ENCODE data around the gene PRKAR2B.
A peak's percentile ranks its signal among the peaks of the same experiment; 100 is the strongest.

The PRKAR2B gene

DNA sequence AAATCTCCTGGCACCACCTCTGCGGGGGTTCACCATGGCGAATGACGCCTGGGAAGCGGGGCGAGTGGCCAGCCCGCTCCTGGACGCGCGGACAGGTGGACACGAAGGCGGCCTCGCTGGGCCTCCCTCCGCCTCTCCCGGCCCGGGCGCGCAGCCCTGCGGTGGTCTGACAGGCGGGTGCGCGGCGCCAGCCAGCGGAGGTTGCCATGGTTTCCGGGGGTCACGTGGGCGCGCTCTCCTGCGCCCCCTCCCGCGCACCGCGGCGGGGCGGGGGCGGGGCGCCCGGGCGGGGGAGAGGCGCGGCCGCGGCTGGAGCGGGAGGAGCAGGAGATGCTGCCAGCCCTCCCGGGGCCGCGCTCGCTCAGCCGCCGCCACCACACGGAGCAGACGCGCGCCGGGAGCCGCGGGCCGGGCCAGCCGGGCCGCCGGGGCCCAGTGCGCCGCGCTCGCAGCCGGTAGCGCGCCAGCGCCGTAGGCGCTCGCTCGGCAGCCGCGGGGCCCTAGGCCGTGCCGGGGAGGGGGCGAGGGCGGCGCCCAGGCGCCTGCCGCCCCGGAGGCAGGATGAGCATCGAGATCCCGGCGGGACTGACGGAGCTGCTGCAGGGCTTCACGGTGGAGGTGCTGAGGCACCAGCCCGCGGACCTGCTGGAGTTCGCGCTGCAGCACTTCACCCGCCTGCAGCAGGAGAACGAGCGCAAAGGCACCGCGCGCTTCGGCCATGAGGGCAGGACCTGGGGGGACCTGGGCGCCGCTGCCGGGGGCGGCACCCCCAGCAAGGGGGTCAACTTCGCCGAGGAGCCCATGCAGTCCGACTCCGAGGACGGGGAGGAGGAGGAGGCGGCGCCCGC, at the start of gene PRKAR2B:
PRKAR2B (plus strand) TSS at position 359 of the 848 bp plus-strand sequence; CDS start at position 562, 203 bp downstream.
- peak; percentile 81 for DNase-seq

DNA sequence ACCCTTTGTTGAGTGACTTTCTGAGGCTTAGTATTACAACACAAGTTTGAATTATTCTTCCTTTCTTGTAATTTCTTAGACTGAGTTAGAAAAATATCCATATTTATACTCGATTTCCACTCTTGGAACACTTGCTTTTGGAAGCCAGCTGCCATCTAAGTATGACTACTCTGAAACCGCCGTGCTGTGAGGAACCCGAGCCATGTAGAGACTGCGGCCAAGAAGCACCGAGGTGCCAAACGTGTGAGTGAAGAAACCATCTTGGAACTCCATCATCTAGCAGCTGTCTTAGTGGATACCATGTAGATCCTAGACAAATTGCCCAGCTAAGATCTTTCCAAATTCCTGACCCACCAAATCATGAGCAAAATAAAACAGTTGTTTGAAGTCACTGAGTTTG, 49.7 kb upstream of the PRKAR2B start:
- DNase-seq = no peak

DNA sequence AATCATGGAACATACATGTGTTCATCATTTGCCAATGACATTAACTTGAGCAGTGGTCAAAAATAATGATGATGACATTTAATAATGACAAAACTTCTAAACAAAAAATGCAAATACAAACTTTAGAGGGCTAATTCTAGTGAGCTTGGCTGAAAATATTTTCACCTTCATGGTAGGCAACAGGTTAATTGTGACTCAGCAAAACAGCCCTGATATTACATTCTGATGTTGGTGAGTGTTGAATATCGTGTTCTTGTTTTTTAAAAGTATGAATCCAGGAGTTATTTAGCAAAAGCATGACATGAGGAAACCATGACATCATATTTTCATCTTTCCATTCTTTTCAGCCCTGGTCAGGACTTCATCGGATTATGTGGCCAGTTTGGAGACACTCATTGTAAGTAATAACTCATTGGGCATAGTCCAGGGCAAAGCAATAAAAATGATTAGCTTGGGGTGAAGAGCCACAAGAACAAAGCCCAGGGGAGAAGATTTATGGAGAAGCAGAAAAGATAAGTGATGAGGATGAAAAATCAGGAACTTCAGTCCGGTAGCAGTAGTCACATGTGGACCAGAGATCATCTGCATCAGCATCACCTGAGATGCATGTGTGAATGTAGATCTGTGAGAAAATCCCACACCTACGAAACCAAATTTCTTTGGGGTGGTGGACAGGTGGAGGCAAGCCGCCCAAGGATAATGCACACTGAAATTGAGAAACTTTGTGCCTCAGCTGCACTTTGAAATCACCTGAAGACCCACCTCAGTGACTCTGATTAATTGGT, 46.8 kb upstream of the PRKAR2B start:
- DNase-seq = no peak

DNA sequence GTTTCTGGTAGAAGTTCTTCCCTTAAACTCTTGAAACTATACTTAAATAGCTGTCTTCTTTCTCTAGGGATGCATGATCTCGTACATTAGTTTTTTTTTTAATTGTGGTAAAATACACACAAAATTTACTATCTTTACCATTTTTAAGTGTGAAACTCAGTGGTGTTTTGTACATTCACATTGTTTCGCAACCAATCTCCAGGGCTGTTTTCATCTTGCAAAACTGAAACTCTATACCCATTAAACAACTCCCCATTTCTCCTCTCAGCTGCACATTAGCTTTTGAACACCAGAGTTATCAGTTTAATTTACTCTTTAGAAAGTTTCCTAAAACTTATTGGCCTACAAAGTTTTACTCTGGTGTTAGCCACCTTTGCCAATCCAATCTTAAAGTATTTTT, 45.5 kb upstream of the PRKAR2B start:
- DNase-seq = no peak

DNA sequence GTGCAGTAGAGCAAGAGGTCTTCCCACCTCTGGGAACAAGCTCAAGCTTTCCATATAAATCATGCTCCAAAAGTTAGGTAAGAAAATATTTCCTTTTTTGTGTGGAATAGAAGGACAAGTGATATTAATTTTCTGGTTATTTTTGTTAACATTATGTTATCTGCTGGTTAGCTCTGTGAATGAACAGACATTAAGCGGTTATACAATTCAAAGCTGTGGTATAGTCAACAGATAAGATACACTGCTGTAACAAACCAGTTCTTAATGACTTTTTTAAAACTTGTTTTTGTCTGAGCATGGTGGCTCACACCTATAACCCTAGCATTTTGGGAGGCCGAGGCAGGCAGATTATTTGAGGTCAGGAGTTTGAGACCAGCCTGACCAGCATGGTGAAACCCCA, 43.0 kb upstream of the PRKAR2B start:
- DNase-seq = no peak

- no peak for DNase-seq
These were observed 42.4 kb upstream of the PRKAR2B start for GRCh38 chr7:107002126-107002525.

DNA sequence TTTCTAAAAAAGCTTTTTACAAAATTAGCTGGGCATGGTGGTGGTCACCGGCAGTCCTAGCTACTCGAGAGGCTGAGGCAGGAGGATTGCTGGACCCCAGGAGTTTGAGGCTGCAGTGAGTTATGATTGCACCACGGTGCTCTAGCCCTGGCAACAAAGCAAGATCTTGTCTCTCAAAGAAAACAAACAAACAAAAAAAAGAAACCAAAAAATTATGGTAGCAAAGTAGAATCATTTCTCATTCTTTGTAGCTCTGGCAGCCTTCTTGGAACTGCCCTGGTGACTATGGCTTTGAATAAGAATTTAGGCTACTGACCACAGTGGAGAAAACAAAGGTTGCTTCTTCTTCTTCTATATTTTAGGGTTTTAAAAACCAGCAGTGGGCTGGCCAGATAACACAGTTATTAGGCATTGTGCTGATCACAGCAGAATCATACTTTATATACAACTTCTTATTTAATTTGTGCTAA, 41.9 kb upstream of the PRKAR2B start:
- no peak for DNase-seq

- DNase-seq = no peak
These were observed 37.3 kb upstream of the PRKAR2B start for GRCh38 chr7:107007007-107007891.

GRCh38 chr7:107007892-107008287, 36.6 kb upstream of the PRKAR2B start:
- no peak for DNase-seq

- no peak for DNase-seq
These were observed 34.7 kb upstream of the PRKAR2B start for GRCh38 chr7:107009846-107010203.

- DNase-seq = no peak
These were observed 31.8 kb upstream of the PRKAR2B start for GRCh38 chr7:107012691-107013090.

- DNase-seq = no peak
These were observed 30.0 kb upstream of the PRKAR2B start for GRCh38 chr7:107014387-107015023.

- no peak for DNase-seq
These were observed 28.2 kb upstream of the PRKAR2B start for GRCh38 chr7:107016312-107016711.

DNA sequence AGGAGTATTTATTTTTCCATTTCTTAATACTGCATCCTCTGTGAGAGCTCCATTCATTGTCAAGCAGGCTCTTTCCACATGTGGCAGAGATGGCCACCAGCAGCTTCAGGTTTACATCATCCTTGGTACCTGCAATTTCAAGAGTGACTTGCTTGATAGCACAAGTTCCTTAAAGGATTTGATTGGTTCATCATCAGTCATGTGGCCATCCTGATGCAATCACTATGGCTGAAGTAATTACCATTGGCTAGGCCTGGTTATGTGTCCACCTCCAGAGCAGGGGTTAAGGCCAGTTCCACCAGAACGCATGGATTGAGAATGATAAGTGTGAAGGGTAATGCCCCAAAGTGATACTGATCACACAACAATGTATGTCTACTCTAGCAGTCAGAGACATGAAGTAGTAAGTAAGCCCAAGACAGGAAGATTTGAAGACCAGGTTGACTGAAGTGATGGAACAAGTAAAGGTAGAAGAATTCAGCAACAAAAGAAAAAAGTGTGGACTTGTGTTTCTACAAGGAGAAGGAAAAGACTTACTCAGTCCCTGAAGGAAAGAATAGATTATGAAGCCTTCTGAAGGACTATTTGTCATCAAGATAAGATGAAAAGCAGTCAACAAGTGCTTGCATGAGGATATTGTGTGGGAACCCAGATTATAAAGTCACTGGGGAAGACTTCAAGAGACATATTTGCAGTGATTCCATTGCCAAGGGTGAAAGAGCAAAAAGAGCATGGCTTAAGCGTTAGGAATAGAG, 26.4 kb upstream of the PRKAR2B start:
- DNase-seq = no peak

- DNase-seq = no peak
These were observed 24.1 kb upstream of the PRKAR2B start for GRCh38 chr7:107020400-107020799.

DNA sequence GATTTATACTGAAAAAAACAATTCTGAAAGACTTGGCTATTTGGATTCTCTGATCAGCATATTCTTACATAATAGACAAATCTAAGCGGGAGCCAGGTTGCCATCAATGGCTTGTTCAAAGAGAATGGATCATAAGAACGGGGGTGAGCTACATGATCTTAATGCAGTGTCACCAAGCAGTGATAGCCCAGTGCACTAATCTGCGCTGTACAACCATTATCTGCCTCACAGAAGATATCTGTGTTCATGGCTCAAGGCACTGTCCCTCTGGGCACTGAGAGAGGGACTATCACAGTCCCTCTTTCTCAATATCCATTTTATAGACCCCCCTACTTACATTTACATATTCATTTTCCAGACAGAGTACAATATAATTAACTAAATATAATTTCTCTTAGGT, 22.9 kb upstream of the PRKAR2B start:
- no peak for DNase-seq

GRCh38 chr7:107023522-107024151, 20.9 kb upstream of the PRKAR2B start:
- DNase-seq = no peak

GRCh38 chr7:107024906-107025305, 19.6 kb upstream of the PRKAR2B start:
- no peak for DNase-seq

DNA sequence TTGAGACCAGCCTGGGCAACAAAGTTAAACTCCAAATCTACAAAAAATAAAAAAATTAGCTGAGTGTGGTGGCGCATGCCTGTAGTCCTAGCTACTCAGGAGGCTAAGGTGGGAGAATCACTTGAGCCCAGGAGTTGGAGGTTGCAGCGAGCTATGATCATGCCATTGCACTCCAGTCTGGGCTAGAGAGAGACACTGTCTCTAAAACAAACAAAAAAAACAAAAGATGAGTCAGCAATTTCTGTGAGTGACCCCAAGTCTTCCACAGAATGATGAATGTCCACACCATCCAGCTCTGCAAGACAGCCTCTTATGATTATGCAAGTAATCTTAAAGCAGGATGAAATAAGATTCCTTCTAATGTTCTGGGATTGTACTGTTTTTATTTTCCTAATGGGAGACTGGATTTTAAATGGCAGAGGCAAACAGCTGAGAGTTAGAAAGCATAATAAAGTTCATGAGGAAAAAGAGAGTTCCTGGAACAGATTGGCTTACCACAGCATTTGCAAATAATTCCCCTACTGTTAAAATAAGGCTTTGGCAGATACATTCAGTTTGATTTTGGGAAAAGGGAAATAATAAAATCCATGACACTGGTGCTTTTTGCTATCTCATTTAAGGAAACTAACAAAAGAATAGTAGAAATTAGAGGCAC, 18.9 kb upstream of the PRKAR2B start:
- DNase-seq = no peak

DNA sequence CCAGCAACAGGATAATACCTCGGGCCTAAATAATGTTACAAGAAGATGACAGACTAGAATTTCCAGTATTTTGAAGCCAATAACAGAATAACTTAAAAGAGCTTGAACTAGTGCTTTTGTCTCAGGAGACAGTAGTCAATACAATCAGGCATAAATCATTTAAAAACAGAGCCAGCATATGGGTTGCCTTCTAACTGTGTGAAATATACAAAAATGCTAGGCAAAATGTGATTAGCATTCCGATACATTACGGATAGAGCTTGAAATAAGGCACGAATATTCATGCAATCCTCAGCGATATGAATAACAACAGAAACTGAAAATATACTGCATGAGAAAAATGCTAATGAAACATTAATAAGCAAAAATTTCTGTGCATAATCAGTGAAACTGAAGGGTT, 18.3 kb upstream of the PRKAR2B start:
- DNase-seq = no peak

- no peak for DNase-seq
These were observed 17.3 kb upstream of the PRKAR2B start for GRCh38 chr7:107027208-107027607.
